HG03097 (cell line): Measurements from ENCODE around the gene NPW.
"Not testable (repeated sequence)": the region's sequence is repeated elsewhere in the genome, so short reads cannot be mapped to it uniquely, and the experiment has no call there.

Source experiments
- ATAC-seq: cut with Tn5 transposase; IDR thresholded peaks from one replicate; pipeline ENCODE4 v1.9.1; 2021; ENCODE audit not compliant: unreplicated experiment, low FRiP score

Gene NPW

GRCh38 chr16:2019921-2020831 lies 591 bp downstream of the NPW start:
- ATAC-seq, result no peak

- no peak for ATAC-seq
These were observed 3.1 kb downstream of the NPW start for GRCh38 chr16:2022723-2023091.

- ATAC-seq, result no peak
These were observed 3.8 kb downstream of the NPW start for GRCh38 chr16:2023092-2024031.

- ATAC-seq, result no peak
These were observed 4.4 kb downstream of the NPW start for GRCh38 chr16:2024032-2024420.

GRCh38 chr16:2025251-2025650 lies 5.7 kb downstream of the NPW start:
- ATAC-seq, result no peak

GRCh38 chr16:2025878-2026460 lies 6.4 kb downstream of the NPW start:
- ATAC-seq, result no peak

- no peak for ATAC-seq
These were observed 7.0 kb downstream of the NPW start, which contains the start of gene NHERF2 for GRCh38 chr16:2026461-2027023. Gene NHERF2, plus strand, starts transcription at chr16:2026902. Its CDS starts 104 bp downstream, at chr16:2027006.

- ATAC-seq, result no peak
These were observed 7.7 kb downstream of the NPW start for GRCh38 chr16:2027024-2028010.

GRCh38 chr16:2028146-2028545 lies 8.6 kb downstream of the NPW start:
- ATAC-seq, result no peak

- ATAC-seq, result no peak
These were observed 9.1 kb downstream of the NPW start for GRCh38 chr16:2028620-2029220.

- no peak for ATAC-seq
These were observed 9.8 kb downstream of the NPW start for GRCh38 chr16:2029350-2029749.

GRCh38 chr16:2030036-2030435 lies 10.5 kb downstream of the NPW start:
- ATAC-seq, result no peak

- ATAC-seq, result no peak
These were observed 11.5 kb downstream of the NPW start for GRCh38 chr16:2031081-2031577.

GRCh38 chr16:2032285-2033056 lies 12.9 kb downstream of the NPW start:
- no peak for ATAC-seq

- ATAC-seq, result no peak
These were observed 13.7 kb downstream of the NPW start for GRCh38 chr16:2033057-2033908.

GRCh38 chr16:2033909-2034695 lies 14.5 kb downstream of the NPW start:
- ATAC-seq, result not testable (repeated sequence)
